Measurements from ENCODE around the gene ZNF473. TPM values are rescaled to one million over a fixed set of nuclear protein-coding genes. Genes with fewer than 3 reads are reported as not detected.

ZNF473 gene
- polyA plus RNA-seq (2011; rRNA removed) = 17.0 and 20.0 TPM in 2 replicates
- 5.6 and 5.9 TPM in 2 replicates for polyA plus RNA-seq (2012; cell fraction: cytosol; rRNA removed)
- polyA plus RNA-seq (2012; cell fraction: nucleus; rRNA removed) = 8.8 and 9.0 TPM in 2 replicates
- 6.2 to 6.9 TPM (median 6.8 TPM) in 3 replicates for polyA plus RNA-seq (2017; fragmentation: RNase III; extraction: RNeasy Plus Mini Kit Qiagen cat#74134 plus additional on column Dnase treatment)
- 33.4 and 37.4 TPM in 2 replicates for polyA minus RNA-seq (2011; rRNA and poly(A)+ RNA removed)

DNA sequence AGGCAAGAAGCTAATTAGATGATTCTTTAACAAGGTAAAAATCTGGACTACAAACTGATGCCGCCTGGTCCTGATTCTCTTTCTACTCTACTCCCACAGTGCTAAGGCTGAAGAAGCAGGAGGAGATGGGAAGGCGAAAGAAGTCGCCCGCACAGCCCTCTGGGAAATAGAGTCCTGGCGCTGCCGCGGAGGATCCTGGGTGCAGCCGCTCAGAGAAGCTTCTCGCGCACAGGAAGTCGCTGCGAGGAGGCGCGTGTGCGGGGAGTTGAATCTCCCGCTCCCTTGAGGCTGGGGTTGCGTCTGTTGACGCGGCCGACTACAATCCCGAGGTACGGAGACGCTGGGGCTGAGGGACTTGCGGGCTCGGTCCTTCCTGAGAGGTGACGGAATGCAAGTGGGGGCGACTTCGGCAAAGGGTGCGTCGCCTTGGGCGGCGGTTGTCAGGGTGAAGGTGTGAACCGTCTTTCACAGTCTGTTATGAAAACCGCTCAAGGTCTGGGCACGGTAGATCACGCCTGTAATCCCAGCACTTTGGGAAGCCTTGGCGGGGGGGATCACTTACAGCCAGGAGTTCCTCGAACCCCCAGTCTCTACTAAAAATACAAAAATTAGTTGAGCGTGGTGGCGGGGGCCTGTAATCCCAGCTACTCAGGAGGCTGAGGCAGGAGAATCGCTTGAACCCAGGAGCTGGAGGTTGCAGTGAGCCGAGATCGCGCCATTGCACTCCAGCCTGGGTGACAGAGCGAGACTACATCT is at the start of gene ZNF473:
TSS of gene ZNF473 (plus strand) at position 212 of the 756 bp plus-strand sequence. CDS start 5,078 bp downstream, outside the sequence.
- H3K9me3 ChIP-seq = peaks cover 11% of the 10 kb centered on the region
- CTCF ChIA-PET = interaction anchor here (0.6 to 2.6 kb wide), 4 partner anchors 10 to 484 kb away, joined by 3 to 14 read pairs (median 5); no protein-coding TSS in a partner anchor
- peak within 1 kb of the TSS; percentile 77 for H3K4me3 ChIP-seq
- DNase-seq (ENCODE audit: low read depth in 1 of 2, low spot score in 1 of 2) (peak; percentile 97), FAIRE-seq (peak; percentile 77), ATAC-seq (peak; percentile 92)
- H3K4me2 ChIP-seq = peak within 1 kb of the TSS; percentile 92
- 21% methylated on average over 45 of the region's 45 CpGs for WGBS (ENCODE audit: missing lambda C conversion rate)
- peaks cover 14% of the 10 kb centered on the region for H3K4me1 ChIP-seq
- peak within 1 kb of the TSS; percentile 87 to 92 for H3K27ac ChIP-seq
- POLR2A ChIA-PET = interaction anchor here (1.0 to 1.8 kb wide), 4 partner anchors 22 to 96 kb away, joined by 3 to 5 read pairs (median 4); partner anchors contain the start of genes ATF5 and NUP62
- peak; percentile 43; the same call in 1 of the 2 replicates for TF ChIP-seq PBX3 (IDR thresholded peaks at IDR 0.05)
- no peak for TF ChIP-seq RAD21 (conservative IDR thresholded peaks at IDR 0.05 in 1 of 2, IDR thresholded peaks at IDR 0.05 in 1 of 2)
- TF ChIP-seq, protein P1, sequence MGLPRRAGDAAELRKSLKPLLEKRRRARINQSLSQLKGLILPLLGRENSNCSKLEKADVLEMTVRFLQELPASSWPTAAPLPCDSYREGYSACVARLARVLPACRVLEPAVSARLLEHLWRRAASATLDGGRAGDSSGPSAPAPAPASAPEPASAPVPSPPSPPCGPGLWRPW (IDR thresholded peaks at IDR 0.05) = no peak
- TF ChIP-seq MAZ (IDR thresholded peaks at IDR 0.05; ENCODE audit: borderline replicate concordance, low read depth, low read length) = no peak
- peak; percentile 90 for TF ChIP-seq POLR2A (IDR thresholded peaks at IDR 0.05; ENCODE audit: low read length)
- no peak for TF ChIP-seq JUNB (IDR thresholded peaks at IDR 0.05)
- no peak for TF ChIP-seq REST (IDR thresholded peaks at IDR 0.05)
- TF ChIP-seq SREBF2 (IDR thresholded peaks at IDR 0.05) = no peak
- TF ChIP-seq SMC3 (IDR thresholded peaks at IDR 0.05) = no peak
- peak; percentile 22 for TF ChIP-seq CHD2 (IDR thresholded peaks at IDR 0.05; ENCODE audit: low read length, partially characterized antibody)
- TF ChIP-seq, protein P2, sequence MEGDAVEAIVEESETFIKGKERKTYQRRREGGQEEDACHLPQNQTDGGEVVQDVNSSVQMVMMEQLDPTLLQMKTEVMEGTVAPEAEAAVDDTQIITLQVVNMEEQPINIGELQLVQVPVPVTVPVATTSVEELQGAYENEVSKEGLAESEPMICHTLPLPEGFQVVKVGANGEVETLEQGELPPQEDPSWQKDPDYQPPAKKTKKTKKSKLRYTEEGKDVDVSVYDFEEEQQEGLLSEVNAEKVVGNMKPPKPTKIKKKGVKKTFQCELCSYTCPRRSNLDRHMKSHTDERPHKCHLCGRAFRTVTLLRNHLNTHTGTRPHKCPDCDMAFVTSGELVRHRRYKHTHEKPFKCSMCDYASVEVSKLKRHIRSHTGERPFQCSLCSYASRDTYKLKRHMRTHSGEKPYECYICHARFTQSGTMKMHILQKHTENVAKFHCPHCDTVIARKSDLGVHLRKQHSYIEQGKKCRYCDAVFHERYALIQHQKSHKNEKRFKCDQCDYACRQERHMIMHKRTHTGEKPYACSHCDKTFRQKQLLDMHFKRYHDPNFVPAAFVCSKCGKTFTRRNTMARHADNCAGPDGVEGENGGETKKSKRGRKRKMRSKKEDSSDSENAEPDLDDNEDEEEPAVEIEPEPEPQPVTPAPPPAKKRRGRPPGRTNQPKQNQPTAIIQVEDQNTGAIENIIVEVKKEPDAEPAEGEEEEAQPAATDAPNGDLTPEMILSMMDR (IDR thresholded peaks at IDR 0.05) = no peak
- peak; percentile 79; the same call in 1 of the 2 replicates for TF ChIP-seq PHF8 (IDR thresholded peaks at IDR 0.05; ENCODE audit: borderline replicate concordance, low read depth)
- TF ChIP-seq, protein P3, sequence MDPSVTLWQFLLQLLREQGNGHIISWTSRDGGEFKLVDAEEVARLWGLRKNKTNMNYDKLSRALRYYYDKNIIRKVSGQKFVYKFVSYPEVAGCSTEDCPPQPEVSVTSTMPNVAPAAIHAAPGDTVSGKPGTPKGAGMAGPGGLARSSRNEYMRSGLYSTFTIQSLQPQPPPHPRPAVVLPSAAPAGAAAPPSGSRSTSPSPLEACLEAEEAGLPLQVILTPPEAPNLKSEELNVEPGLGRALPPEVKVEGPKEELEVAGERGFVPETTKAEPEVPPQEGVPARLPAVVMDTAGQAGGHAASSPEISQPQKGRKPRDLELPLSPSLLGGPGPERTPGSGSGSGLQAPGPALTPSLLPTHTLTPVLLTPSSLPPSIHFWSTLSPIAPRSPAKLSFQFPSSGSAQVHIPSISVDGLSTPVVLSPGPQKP (IDR thresholded peaks at IDR 0.05; ENCODE audit: low read depth, low read length) = no peak
- TF ChIP-seq BHLHE40 (IDR thresholded peaks at IDR 0.05; ENCODE audit: low read depth, low read length) = no peak
- peak; percentile 11; the same call in 1 of the 2 replicates for TF ChIP-seq ZC3H11A (IDR thresholded peaks at IDR 0.05)
- TF ChIP-seq, protein P4, sequence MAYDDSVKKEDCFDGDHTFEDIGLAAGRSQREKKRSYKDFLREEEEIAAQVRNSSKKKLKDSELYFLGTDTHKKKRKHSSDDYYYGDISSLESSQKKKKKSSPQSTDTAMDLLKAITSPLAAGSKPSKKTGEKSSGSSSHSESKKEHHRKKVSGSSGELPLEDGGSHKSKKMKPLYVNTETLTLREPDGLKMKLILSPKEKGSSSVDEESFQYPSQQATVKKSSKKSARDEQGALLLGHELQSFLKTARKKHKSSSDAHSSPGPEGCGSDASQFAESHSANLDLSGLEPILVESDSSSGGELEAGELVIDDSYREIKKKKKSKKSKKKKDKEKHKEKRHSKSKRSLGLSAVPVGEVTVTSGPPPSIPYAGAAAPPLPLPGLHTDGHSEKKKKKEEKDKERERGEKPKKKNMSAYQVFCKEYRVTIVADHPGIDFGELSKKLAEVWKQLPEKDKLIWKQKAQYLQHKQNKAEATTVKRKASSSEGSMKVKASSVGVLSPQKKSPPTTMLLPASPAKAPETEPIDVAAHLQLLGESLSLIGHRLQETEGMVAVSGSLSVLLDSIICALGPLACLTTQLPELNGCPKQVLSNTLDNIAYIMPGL (CRISPR knock-in tag; IDR thresholded peaks at IDR 0.05; ENCODE audit: borderline replicate concordance) = peak; percentile 91
- peak; percentile 52; the same call in 1 of the 2 replicates for TF ChIP-seq HDAC2 (IDR thresholded peaks at IDR 0.05)
- TF ChIP-seq HOXB13 (CRISPR knock-in tag; IDR thresholded peaks at IDR 0.05; ENCODE audit: low read depth) = peak; percentile 98
- no peak for TF ChIP-seq EP300 (IDR thresholded peaks at IDR 0.05)
- TF ChIP-seq ZNF302 (CRISPR knock-in tag; IDR thresholded peaks at IDR 0.05) = peak; percentile 51; the same call in 1 of the 2 replicates
- no peak for TF ChIP-seq KDM5A (IDR thresholded peaks at IDR 0.05)
- TF ChIP-seq RARB (CRISPR knock-in tag; IDR thresholded peaks at IDR 0.05) = 0 out of 2 replicates have a peak, but pooled peaks have one; percentile 65
- TF ChIP-seq USF2 (IDR thresholded peaks at IDR 0.05) = peak; percentile 42
- no peak for TF ChIP-seq FOSB (CRISPR knock-in tag; IDR thresholded peaks at IDR 0.05)
- peak in 1 of 2 experiments; percentile 80; a peak in 4 of 5 replicates for TF ChIP-seq JUN (IDR thresholded peaks at IDR 0.05)
- peak; percentile 51; the same call in 1 of the 2 replicates for TF ChIP-seq GATA3 (IDR thresholded peaks at IDR 0.05; ENCODE audit: borderline replicate concordance)
- no peak for TF ChIP-seq CBX2 (IDR thresholded peaks at IDR 0.05; ENCODE audit: borderline replicate concordance, low read depth)

Measured in A549 (cell line).